ENCODE measurements around the gene MOB1A. TPM values are rescaled to one million over a fixed set of nuclear protein-coding genes. Genes with fewer than 3 reads are reported as not detected.

The MOB1A gene
- total and polyA plus RNA-seq, 10 of the 15 experiments (the other 5 are each of a cell fraction or from before 2014, with no cell fraction given): 41.2 to 232 (median 172) TPM

- TF ChIP-seq MXI1 (IDR thresholded peaks at IDR 0.05; ENCODE audit: low read depth, low read length) (no peak), NFIC (IDR thresholded peaks at IDR 0.05; ENCODE audit: low read depth, low read length) (no peak), RCOR1 (conservative IDR thresholded peaks at IDR 0.05; ENCODE audit: low read depth, low read length) (no peak), PML (IDR thresholded peaks at IDR 0.05; ENCODE audit: low read length) (no peak)
These were observed 31.6 kb downstream of the MOB1A start (continued) for GRCh38 chr2:74146929-74147726.

DNA sequence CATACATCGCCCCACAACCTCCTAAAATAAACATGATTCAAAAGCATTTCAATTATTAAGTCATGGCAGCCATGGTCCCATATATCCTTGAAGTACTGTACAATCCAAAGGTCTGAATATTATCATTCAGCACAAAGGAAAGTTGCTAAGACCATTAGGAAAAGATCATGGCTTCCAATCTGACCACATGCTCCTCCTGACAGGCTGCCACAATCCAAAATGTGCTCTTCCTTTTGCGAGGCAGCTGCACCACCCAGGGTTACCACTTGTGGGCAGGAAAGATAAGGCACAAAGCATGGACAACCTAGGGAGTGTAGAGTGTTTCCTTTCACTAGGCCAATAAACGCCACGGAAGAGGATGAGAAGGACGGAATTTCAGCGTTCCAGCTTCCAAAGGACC is 36.3 kb downstream of the MOB1A start:
- Histone ChIP-seq H3K9ac (ENCODE audit: control insufficient read depth, insufficient read depth, low read length) (no peak overlapping the region), H3K9me3 (replicated peaks; ENCODE audit: control insufficient read depth, insufficient read depth, low read length) (no peaks in the 10 kb centered on the region), H4K20me1 (ENCODE audit: control insufficient read depth, insufficient read depth) (no peaks in the 10 kb centered on the region), H3K4me2 (ENCODE audit: control insufficient read depth, insufficient read depth) (no peak overlapping the region), H3K79me2 (ENCODE audit: control insufficient read depth, insufficient read depth, low read length) (peaks cover 12% of the 10 kb centered on the region), H3K4me1 (ENCODE audit: control insufficient read depth, insufficient read depth, low read length) (peaks cover 7% of the 10 kb centered on the region), H2AFZ (ENCODE audit: control insufficient read depth, low read depth, low read length) (no peak overlapping the region), H3K4me3 (no peak overlapping the region), H3K27ac (ENCODE audit: control insufficient read depth, insufficient read depth) (no peak overlapping the region), H3K36me3 (ENCODE audit: control insufficient read depth in 2 of 2, insufficient read depth in 2 of 2, low read length in 1 of 2) (0 out of 4 replicates have a peak, but pooled peaks cover 0 to 3% of the 10 kb centered on the region in 2 experiments), H3K27me3 (replicated peaks in 1 of 2; ENCODE audit: control insufficient read depth in 2 of 2, insufficient read depth in 2 of 2, low read length in 1 of 2) (no peaks in the 10 kb centered on the region)
- in situ Hi-C loops (cut with MboI) (no loop called here), intact Hi-C loops (cut with micrococcal nuclease; ENCODE audit: unreplicated experiment) (loop anchor here (10.0 kb wide), 3 partner anchors 192 to 458 kb away; no protein-coding TSS in a partner anchor)
- ChIA-PET CTCF (interaction anchor here (0.8 to 11.3 kb wide), 6 partner anchors 9 to 318 kb away, joined by 3 to 191 read pairs (median 4); partner anchors contain the start of gene STAMBP), SMC1A (ENCODE audit: uncharacterized antibody, unreplicated experiment) (interaction anchor here (1.0 kb wide), 1 partner anchor 9 kb away, joined by 6 read pairs; no protein-coding TSS in a partner anchor), RAD21 (ENCODE audit: unreplicated experiment) (interaction anchor here (0.6 kb wide), 1 partner anchor 17 kb away, joined by 3 read pairs; no protein-coding TSS in a partner anchor), POLR2A (no interaction called here)
- FAIRE-seq (no peak), ATAC-seq (peak; percentile 52; the same call in 2 of the 3 replicates), DNase-seq (ENCODE audit: low read depth, low spot score) (no peak)
- TF ChIP-seq RAD21 (IDR thresholded peaks at IDR 0.05; ENCODE audit: insufficient read depth, low read depth, low read length): 0 out of 2 replicates have a peak, but pooled peaks have one; percentile 15
- TF ChIP-seq, protein P1, sequence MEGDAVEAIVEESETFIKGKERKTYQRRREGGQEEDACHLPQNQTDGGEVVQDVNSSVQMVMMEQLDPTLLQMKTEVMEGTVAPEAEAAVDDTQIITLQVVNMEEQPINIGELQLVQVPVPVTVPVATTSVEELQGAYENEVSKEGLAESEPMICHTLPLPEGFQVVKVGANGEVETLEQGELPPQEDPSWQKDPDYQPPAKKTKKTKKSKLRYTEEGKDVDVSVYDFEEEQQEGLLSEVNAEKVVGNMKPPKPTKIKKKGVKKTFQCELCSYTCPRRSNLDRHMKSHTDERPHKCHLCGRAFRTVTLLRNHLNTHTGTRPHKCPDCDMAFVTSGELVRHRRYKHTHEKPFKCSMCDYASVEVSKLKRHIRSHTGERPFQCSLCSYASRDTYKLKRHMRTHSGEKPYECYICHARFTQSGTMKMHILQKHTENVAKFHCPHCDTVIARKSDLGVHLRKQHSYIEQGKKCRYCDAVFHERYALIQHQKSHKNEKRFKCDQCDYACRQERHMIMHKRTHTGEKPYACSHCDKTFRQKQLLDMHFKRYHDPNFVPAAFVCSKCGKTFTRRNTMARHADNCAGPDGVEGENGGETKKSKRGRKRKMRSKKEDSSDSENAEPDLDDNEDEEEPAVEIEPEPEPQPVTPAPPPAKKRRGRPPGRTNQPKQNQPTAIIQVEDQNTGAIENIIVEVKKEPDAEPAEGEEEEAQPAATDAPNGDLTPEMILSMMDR (IDR thresholded peaks at IDR 0.05 in 2 of 3, conservative IDR thresholded peaks at IDR 0.05 in 1 of 3; ENCODE audit: control insufficient read depth in 2 of 3, extremely low read depth in 1 of 3, insufficient read depth in 1 of 3, low read depth in 3 of 3, low read length in 3 of 3): peak; percentile 19 to 37 (median 33); a peak in 2 of 6 replicates
- TF ChIP-seq BRCA1 (IDR thresholded peaks at IDR 0.05; ENCODE audit: low read depth, low read length): no peak
- no peak for TF ChIP-seq NFYA (IDR thresholded peaks at IDR 0.05; ENCODE audit: borderline replicate concordance, low read depth, low read length)
- WGBS (ENCODE audit: insufficient coverage, insufficient replicate concordance, low lambda C conversion rate, missing lambda C conversion rate): 90% methylated on average over 6 of the region's 6 CpGs
- BruUV-seq (replicated peaks): no TSS peak

Measured in GM12878 (cell line).